ENCODE data around the gene MAN1C1. TPM values are rescaled to one million over a fixed set of nuclear protein-coding genes. Genes with fewer than 3 reads are reported as not detected.

Gene MAN1C1
- total and polyA plus RNA-seq, 2 donors (not counting 3 experiments of a cell fraction or from before 2014, with no cell fraction given): 1.5 to 4.0 TPM

DNA sequence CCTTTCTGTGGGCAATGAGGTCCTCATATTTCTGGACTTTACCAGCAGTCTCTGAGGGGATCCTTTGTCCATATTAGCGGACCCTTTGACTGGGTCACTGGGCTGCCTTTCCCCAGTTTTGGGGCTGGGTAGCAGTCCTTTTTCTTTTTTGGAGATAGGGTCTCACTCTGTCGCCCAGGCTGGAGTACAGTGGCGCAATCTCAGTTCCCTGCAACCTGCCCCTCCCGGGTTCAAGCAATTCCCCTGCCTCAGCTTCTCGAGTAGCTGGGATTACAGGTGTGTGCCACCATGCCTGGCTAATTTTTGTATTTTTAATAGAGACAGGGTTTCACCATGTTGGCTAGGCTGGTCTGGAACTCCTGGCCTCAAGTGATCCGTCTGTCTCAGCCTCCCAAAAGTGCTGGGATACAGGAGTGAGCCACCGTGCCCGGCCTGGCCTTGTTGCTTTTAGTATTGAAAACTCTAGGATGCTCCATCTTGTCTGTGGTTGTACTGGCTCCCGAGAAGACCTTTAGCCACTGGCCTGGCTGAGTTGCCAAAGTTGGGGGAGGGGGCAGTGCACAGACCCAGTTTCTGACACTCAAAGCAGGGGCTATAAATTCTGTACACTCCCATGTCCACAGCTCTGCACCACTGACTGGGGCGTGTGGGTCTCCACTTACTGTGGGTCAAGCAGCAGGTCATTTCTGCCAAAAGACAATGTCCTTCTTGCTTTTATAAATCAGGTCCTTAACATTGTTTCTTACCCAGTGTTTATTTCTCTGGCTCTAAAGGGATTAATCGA lies 33.1 kb downstream of the MAN1C1 start:
- DNase-seq (ENCODE audit: low read depth, low spot score): no peak
- POLR2A ChIA-PET: no interaction called here
- CTCF ChIA-PET: no interaction called here

DNA sequence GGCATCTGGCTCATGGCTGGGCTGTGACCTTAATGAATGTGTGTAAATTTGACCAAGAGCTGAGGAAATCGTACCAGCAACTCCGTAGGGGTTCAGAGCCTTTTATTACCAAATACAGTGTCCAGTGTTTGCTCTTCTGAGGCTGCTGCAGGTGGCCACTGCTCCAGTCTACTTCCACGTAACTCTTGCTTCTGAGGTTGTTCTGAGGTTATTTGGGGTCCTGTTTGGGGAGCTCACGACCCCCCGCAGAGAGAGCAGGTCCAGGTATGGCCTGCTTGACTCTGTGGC lies 33.6 kb downstream of the MAN1C1 start:
- dilution Hi-C loops (cut with MboI; ENCODE audit: extremely low pct_ligation_motif_present, low sequenced_read_pairs) (no loop called here), intact Hi-C loops (cut with micrococcal nuclease) (no loop called here)
- H3K9me3 ChIP-seq (replicated peaks; ENCODE audit: control insufficient read depth, insufficient read depth, low read length): no peaks in the 10 kb centered on the region
- POLR2A ChIA-PET: no interaction called here
- BruUV-seq (replicated peaks): no TSS peak
- no peaks in the 10 kb centered on the region for H3K36me3 ChIP-seq (ENCODE audit: control insufficient read depth in 2 of 2, extremely low read depth in 1 of 2, insufficient read depth in 2 of 2, low read length in 2 of 2)
- H3K9me1 ChIP-seq (replicated peaks; ENCODE audit: control insufficient read depth, extremely low read depth, insufficient read depth, low read length): no peaks in the 10 kb centered on the region
- CTCF ChIA-PET: no interaction called here
- H3K27me3 ChIP-seq (ENCODE audit: control insufficient read depth in 2 of 2, insufficient read depth in 2 of 2, low read length in 2 of 2): no peaks in the 10 kb centered on the region
- no peak overlapping the region for H3K4me2 ChIP-seq (ENCODE audit: insufficient read depth, low read length)
- H3K79me2 ChIP-seq (ENCODE audit: control insufficient read depth, insufficient read depth, low read length): no peaks in the 10 kb centered on the region
- TF ChIP-seq POLR2A (IDR thresholded peaks at IDR 0.05; ENCODE audit: low read depth, low read length) (no peak), MYC (IDR thresholded peaks at IDR 0.05; ENCODE audit: low read depth, low read length) (no peak), EZH2 (IDR thresholded peaks at IDR 0.05; ENCODE audit: borderline replicate concordance, low read depth, low read length, severe bottlenecking) (no peak), FOS (IDR thresholded peaks at IDR 0.05; ENCODE audit: borderline replicate concordance, insufficient read depth, low read length) (no peak), JUN (IDR thresholded peaks at IDR 0.05; ENCODE audit: borderline replicate concordance, insufficient read depth, insufficient read length, low read depth) (no peak), POLR2AphosphoS5 (IDR thresholded peaks at IDR 0.05; ENCODE audit: insufficient read depth, low read depth, low read length) (no peak)
- TF ChIP-seq, protein P1, sequence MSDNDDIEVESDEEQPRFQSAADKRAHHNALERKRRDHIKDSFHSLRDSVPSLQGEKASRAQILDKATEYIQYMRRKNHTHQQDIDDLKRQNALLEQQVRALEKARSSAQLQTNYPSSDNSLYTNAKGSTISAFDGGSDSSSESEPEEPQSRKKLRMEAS (IDR thresholded peaks at IDR 0.05; ENCODE audit: insufficient read depth, insufficient read length): no peak
- TF ChIP-seq, protein P2, sequence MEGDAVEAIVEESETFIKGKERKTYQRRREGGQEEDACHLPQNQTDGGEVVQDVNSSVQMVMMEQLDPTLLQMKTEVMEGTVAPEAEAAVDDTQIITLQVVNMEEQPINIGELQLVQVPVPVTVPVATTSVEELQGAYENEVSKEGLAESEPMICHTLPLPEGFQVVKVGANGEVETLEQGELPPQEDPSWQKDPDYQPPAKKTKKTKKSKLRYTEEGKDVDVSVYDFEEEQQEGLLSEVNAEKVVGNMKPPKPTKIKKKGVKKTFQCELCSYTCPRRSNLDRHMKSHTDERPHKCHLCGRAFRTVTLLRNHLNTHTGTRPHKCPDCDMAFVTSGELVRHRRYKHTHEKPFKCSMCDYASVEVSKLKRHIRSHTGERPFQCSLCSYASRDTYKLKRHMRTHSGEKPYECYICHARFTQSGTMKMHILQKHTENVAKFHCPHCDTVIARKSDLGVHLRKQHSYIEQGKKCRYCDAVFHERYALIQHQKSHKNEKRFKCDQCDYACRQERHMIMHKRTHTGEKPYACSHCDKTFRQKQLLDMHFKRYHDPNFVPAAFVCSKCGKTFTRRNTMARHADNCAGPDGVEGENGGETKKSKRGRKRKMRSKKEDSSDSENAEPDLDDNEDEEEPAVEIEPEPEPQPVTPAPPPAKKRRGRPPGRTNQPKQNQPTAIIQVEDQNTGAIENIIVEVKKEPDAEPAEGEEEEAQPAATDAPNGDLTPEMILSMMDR (IDR thresholded peaks at IDR 0.05; ENCODE audit: extremely low read depth in 1 of 2, insufficient read depth in 1 of 2, low read depth in 1 of 2, low read length in 2 of 2): no peak
- no peak overlapping the region for H2AFZ ChIP-seq (ENCODE audit: low read depth, low read length)
- H3K9ac ChIP-seq (replicated peaks; ENCODE audit: extremely low read depth, insufficient read depth, low read length): no peak overlapping the region
- H3K27ac ChIP-seq (ENCODE audit: insufficient read depth, low read depth, low read length): no peak overlapping the region
- DNase-seq (ENCODE audit: low read depth, low spot score): no peak
- no peak overlapping the region for H3K4me3 ChIP-seq (replicated peaks in 1 of 3; ENCODE audit: insufficient read depth in 1 of 3, low read depth in 1 of 3, low read length in 3 of 3)
- no peaks in the 10 kb centered on the region for H3K4me1 ChIP-seq (ENCODE audit: control insufficient read depth, extremely low read depth, insufficient read depth, low read length)
- no peak for FAIRE-seq
- no peaks in the 10 kb centered on the region for H4K20me1 ChIP-seq (replicated peaks; ENCODE audit: control insufficient read depth, extremely low read depth, insufficient read depth, low read length)

More for the DNA sequence above, 33.1 kb downstream of the MAN1C1 start:
- no peak for FAIRE-seq
- Histone ChIP-seq H3K9me3 (replicated peaks; ENCODE audit: control insufficient read depth, insufficient read depth, low read length) (no peaks in the 10 kb centered on the region), H3K4me1 (ENCODE audit: control insufficient read depth, extremely low read depth, insufficient read depth, low read length) (no peaks in the 10 kb centered on the region), H3K9ac (replicated peaks; ENCODE audit: extremely low read depth, insufficient read depth, low read length) (no peak overlapping the region), H4K20me1 (replicated peaks; ENCODE audit: control insufficient read depth, extremely low read depth, insufficient read depth, low read length) (no peaks in the 10 kb centered on the region), H3K36me3 (ENCODE audit: control insufficient read depth in 2 of 2, extremely low read depth in 1 of 2, insufficient read depth in 2 of 2, low read length in 2 of 2) (no peaks in the 10 kb centered on the region), H3K9me1 (replicated peaks; ENCODE audit: control insufficient read depth, extremely low read depth, insufficient read depth, low read length) (no peaks in the 10 kb centered on the region), H2AFZ (ENCODE audit: low read depth, low read length) (no peak overlapping the region), H3K79me2 (ENCODE audit: control insufficient read depth, insufficient read depth, low read length) (no peaks in the 10 kb centered on the region), H3K4me2 (ENCODE audit: insufficient read depth, low read length) (no peak overlapping the region), H3K27ac (ENCODE audit: insufficient read depth, low read depth, low read length) (no peak overlapping the region), H3K4me3 (replicated peaks in 1 of 3; ENCODE audit: insufficient read depth in 1 of 3, low read depth in 1 of 3, low read length in 3 of 3) (no peak overlapping the region), H3K27me3 (ENCODE audit: control insufficient read depth in 2 of 2, insufficient read depth in 2 of 2, low read length in 2 of 2) (peaks cover 0 to 2% of the 10 kb centered on the region in 2 experiments)
- no TSS peak for BruUV-seq (replicated peaks)
- intact Hi-C loops (cut with micrococcal nuclease): no loop called here
- dilution Hi-C loops (cut with MboI; ENCODE audit: extremely low pct_ligation_motif_present, low sequenced_read_pairs): no loop called here
- TF ChIP-seq, protein P2 (IDR thresholded peaks at IDR 0.05; ENCODE audit: extremely low read depth in 1 of 2, insufficient read depth in 1 of 2, low read depth in 1 of 2, low read length in 2 of 2): no peak
- TF ChIP-seq MYC (IDR thresholded peaks at IDR 0.05; ENCODE audit: low read depth, low read length): no peak

Measured in endothelial cell of umbilical vein (primary cell).